GM12878 (cell line): ENCODE measurements around the gene MCOLN3. TPM values are rescaled to one million over a fixed set of nuclear protein-coding genes. Genes with fewer than 3 reads are reported as not detected.
A peak's percentile ranks its signal among the peaks of the same experiment; 100 is the strongest.

Source experiments
- ATF7 ChIP-seq: fragments of 450-650 bp; IDR thresholded peaks from 2 replicates; pipeline ENCODE4 v1.6.1; 2016; ENCODE audit warnings: low read depth, mild to moderate bottlenecking
- CEBPB ChIP-seq, 2 experiments: fragments of 150-350 bp in 1 of 2; IDR thresholded peaks; 2 replicates each; pipeline ENCODE4 v1.6.1; 2012 to 2014; ENCODE audit warnings: low read depth in 2 of 2, low read length in 2 of 2, borderline replicate concordance in 1 of 2, inconsistent platforms in 1 of 2
- CREB1 ChIP-seq: IDR thresholded peaks from 2 replicates; pipeline ENCODE4 v1.6.1; 2012; ENCODE audit warnings: low read depth, mild to moderate bottlenecking, inconsistent platforms
- DPF2 ChIP-seq: fragments of 450-650 bp; IDR thresholded peaks from 2 replicates; pipeline ENCODE4 v1.6.1; 2017; ENCODE audit warnings: mild to moderate bottlenecking
- EGR1 ChIP-seq, 2 experiments: IDR thresholded peaks; 1 replicate in 1 of 2; 2 replicates in 1 of 2; pipeline ENCODE4 v1.6.1; 2011 to 2012; ENCODE audit warnings: low read depth in 2 of 2, low read length in 2 of 2, borderline replicate concordance in 1 of 2, mild to moderate bottlenecking in 1 of 2, moderate library complexity in 1 of 2
- EP300 ChIP-seq, 2 experiments: fragments of 150-350 bp in 1 of 2; IDR thresholded peaks; 2 replicates each; pipeline ENCODE4 v1.6.1; 2011 to 2012; ENCODE audit warnings: low read depth in 2 of 2, low read length in 2 of 2, borderline replicate concordance in 1 of 2, improper control_type of control experiment in 1 of 2, inconsistent platforms in 1 of 2; ENCODE audit not compliant: control insufficient read depth in 1 of 2
- ETV6 ChIP-seq, 2 experiments: fragments of 450-650 bp in 1 of 2; IDR thresholded peaks in 1 of 2; conservative IDR thresholded peaks in 1 of 2; 2 replicates each; pipeline ENCODE4 v1.6.1; 2014; ENCODE audit warnings: antibody characterized with exemption in 1 of 2, borderline replicate concordance in 1 of 2, low read depth in 1 of 2, mild to moderate bottlenecking in 1 of 2, moderate library complexity in 1 of 2
- GABPA ChIP-seq: IDR thresholded peaks from 2 replicates; pipeline ENCODE4 v1.6.1; 2014; ENCODE audit warnings: antibody characterized with exemption, low read depth, mild to moderate bottlenecking, inconsistent platforms
- JUNB ChIP-seq: IDR thresholded peaks from 2 replicates; pipeline ENCODE4 v1.6.1; 2016; ENCODE audit warnings: antibody characterized with exemption, mild to moderate bottlenecking
- MTA2 ChIP-seq: fragments of 450-650 bp; IDR thresholded peaks from 2 replicates; pipeline ENCODE4 v1.6.1; 2016; ENCODE audit warnings: low read depth, mild to moderate bottlenecking, moderate library complexity
- MTA3 ChIP-seq: IDR thresholded peaks from 2 replicates; pipeline ENCODE4 v1.6.1; 2012; ENCODE audit warnings: low read length, inconsistent platforms, borderline replicate concordance
- PAX5 ChIP-seq: IDR thresholded peaks from 2 replicates; pipeline ENCODE4 v1.6.1; 2011; ENCODE audit warnings: low read depth, low read length, borderline replicate concordance
- POLR2AphosphoS5 ChIP-seq: IDR thresholded peaks from 2 replicates; pipeline ENCODE4 v1.6.1; 2011; ENCODE audit warnings: mild to moderate bottlenecking, low read length, inconsistent platforms
- RAD21 ChIP-seq: IDR thresholded peaks from 2 replicates; pipeline ENCODE4 v1.6.1; 2011; ENCODE audit warnings: mild to moderate bottlenecking, low read depth, low read length, moderate library complexity; ENCODE audit not compliant: insufficient read depth
- RBBP5 ChIP-seq: fragments of 200-600 bp; sonication (generic); conservative IDR thresholded peaks from 2 replicates; pipeline ENCODE4 v1.6.1; 2016
- RUNX3 ChIP-seq: IDR thresholded peaks from 2 replicates; pipeline ENCODE4 v1.6.1; 2012; ENCODE audit warnings: low read length, inconsistent platforms
- SPI1 ChIP-seq: IDR thresholded peaks from 2 replicates; pipeline ENCODE4 v1.6.1; 2011; ENCODE audit warnings: low read depth, mild to moderate bottlenecking, low read length, moderate library complexity, borderline replicate concordance; ENCODE audit not compliant: insufficient read depth
- STAT3 ChIP-seq: IDR thresholded peaks from 2 replicates; pipeline ENCODE4 v1.6.1; 2011; ENCODE audit warnings: low read depth, low read length, improper control_type of control experiment
- TBL1XR1 ChIP-seq: IDR thresholded peaks from 2 replicates; pipeline ENCODE4 v1.6.1; 2012; ENCODE audit warnings: low read depth, low read length, improper control_type of control experiment
- TCF7 ChIP-seq: IDR thresholded peaks from 2 replicates; pipeline ENCODE4 v1.6.1; 2014; ENCODE audit warnings: antibody characterized with exemption, borderline replicate concordance
- polyA plus RNA-seq, 11 experiments: library from polyadenylated mRNA; depleted of rRNA in 4 of 11; unstranded in 6 of 11; stranded (reverse) in 5 of 11; fragments of >200 nt; fragmentation: Nextera tagmentation in 4 of 11; fragmentation: Illumina TruSeq in 1 of 11; extraction: Ambion mirVana in 4 of 11; extraction: Trizol in 1 of 11; gene quantifications; 1 replicate in 1 of 11; 2 replicates in 10 of 11; pipeline versions ENCODE4 v1.2.1 to v1.2.3, GENCODE V29; 2011 to 2016; ENCODE audit warnings: inconsistent platforms in 2 of 11, missing spikeins in 2 of 11, low read depth in 1 of 11
- total RNA-seq, 4 experiments: library from RNA; depleted of rRNA in 3 of 4; stranded (reverse); fragments of >200 nt in 3 of 4; fragmentation: Illumina TruSeq in 1 of 4; extraction: Trizol in 1 of 4; gene quantifications; 2 replicates each; pipeline versions ENCODE4 v1.2.1 to v1.2.3, GENCODE V29; 2013 to 2021
- TF ChIP-seq, protein P1 (sequence below): IDR thresholded peaks from 2 replicates; pipeline ENCODE4 v1.6.1; 2011; ENCODE audit warnings: mild to moderate bottlenecking, low read depth, low read length, moderate library complexity; ENCODE audit not compliant: insufficient replicate concordance
- TF ChIP-seq, protein P2 (sequence below): fragments of 450-650 bp; IDR thresholded peaks from 2 replicates; pipeline ENCODE4 v1.6.1; 2017; ENCODE audit warnings: mild to moderate bottlenecking, moderate library complexity
- TF ChIP-seq, protein P3 (sequence below): fragments of 450-650 bp; IDR thresholded peaks from 2 replicates; pipeline ENCODE4 v1.6.1; 2016; ENCODE audit warnings: mild to moderate bottlenecking

Gene MCOLN3
- total and polyA plus RNA-seq, 10 of the 15 experiments (the other 5 are each of a cell fraction or from before 2014, with no cell fraction given), result 0.48 to 7.4 (median 3.8) TPM

DNA sequence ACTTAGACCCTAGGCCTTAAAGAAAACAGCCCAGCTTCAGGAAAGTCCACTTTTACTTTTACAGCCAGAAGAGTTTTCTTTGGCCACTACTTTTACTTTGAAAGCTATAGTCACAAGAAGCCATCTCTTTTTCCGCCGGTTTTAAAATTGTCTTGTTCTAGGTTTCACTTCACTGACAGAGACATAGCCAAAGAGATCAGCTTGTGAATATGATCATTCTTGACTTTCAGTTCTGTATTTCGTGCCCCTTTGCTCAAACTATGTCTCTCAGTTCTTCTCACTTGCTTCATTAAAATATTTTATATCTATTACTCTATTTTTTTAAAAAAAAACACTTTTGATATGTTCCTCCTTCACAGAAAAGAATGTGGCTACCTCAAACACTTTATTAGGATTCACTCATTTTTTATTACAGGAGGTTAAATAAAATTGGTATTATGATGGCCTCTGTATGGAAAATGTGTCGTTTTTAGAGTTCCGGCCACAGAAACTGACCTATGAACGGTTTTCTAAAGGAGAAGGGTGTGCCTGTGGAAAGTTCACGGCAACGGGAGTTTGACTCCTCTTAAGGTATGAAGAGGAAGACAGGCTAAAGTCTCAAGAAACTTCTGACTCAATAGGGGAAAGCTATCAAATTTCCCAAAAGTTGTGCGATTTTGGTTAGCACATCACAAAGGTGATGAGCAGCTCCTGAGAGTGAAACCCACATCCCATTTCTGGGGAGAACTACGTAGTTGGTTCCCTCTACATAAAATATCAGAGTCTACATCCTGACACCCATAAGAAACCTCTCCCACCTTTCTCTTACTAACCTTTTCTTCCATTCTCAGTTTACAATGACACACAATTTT is 52.6 kb downstream of the MCOLN3 start (continued):
- TF ChIP-seq, protein P1, sequence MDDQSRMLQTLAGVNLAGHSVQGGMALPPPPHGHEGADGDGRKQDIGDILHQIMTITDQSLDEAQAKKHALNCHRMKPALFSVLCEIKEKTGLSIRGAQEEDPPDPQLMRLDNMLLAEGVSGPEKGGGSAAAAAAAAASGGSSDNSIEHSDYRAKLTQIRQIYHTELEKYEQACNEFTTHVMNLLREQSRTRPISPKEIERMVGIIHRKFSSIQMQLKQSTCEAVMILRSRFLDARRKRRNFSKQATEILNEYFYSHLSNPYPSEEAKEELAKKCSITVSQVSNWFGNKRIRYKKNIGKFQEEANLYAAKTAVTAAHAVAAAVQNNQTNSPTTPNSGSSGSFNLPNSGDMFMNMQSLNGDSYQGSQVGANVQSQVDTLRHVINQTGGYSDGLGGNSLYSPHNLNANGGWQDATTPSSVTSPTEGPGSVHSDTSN, result no peak
- peak; percentile 66 for TF ChIP-seq MTA2
- peak; percentile 51; the same call in 1 of the 2 replicates for TF ChIP-seq ATF7
- no peak for TF ChIP-seq RBBP5
- no peak for TF ChIP-seq EGR1 (IDR thresholded peaks at IDR 0.05; ENCODE audit: borderline replicate concordance in 1 of 2, low read depth in 2 of 2, low read length in 2 of 2)
- no peak for TF ChIP-seq STAT3
- TF ChIP-seq POLR2AphosphoS5, result peak; percentile 63
- TF ChIP-seq, protein P2, sequence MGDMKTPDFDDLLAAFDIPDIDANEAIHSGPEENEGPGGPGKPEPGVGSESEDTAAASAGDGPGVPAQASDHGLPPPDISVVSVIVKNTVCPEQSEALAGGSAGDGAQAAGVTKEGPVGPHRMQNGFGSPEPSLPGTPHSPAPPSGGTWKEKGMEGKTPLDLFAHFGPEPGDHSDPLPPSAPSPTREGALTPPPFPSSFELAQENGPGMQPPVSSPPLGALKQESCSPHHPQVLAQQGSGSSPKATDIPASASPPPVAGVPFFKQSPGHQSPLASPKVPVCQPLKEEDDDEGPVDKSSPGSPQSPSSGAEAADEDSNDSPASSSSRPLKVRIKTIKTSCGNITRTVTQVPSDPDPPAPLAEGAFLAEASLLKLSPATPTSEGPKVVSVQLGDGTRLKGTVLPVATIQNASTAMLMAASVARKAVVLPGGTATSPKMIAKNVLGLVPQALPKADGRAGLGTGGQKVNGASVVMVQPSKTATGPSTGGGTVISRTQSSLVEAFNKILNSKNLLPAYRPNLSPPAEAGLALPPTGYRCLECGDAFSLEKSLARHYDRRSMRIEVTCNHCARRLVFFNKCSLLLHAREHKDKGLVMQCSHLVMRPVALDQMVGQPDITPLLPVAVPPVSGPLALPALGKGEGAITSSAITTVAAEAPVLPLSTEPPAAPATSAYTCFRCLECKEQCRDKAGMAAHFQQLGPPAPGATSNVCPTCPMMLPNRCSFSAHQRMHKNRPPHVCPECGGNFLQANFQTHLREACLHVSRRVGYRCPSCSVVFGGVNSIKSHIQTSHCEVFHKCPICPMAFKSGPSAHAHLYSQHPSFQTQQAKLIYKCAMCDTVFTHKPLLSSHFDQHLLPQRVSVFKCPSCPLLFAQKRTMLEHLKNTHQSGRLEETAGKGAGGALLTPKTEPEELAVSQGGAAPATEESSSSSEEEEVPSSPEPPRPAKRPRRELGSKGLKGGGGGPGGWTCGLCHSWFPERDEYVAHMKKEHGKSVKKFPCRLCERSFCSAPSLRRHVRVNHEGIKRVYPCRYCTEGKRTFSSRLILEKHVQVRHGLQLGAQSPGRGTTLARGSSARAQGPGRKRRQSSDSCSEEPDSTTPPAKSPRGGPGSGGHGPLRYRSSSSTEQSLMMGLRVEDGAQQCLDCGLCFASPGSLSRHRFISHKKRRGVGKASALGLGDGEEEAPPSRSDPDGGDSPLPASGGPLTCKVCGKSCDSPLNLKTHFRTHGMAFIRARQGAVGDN, result no peak
- TF ChIP-seq, protein P3, sequence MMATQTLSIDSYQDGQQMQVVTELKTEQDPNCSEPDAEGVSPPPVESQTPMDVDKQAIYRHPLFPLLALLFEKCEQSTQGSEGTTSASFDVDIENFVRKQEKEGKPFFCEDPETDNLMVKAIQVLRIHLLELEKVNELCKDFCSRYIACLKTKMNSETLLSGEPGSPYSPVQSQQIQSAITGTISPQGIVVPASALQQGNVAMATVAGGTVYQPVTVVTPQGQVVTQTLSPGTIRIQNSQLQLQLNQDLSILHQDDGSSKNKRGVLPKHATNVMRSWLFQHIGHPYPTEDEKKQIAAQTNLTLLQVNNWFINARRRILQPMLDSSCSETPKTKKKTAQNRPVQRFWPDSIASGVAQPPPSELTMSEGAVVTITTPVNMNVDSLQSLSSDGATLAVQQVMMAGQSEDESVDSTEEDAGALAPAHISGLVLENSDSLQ, result peak; percentile 22; the same call in 1 of the 2 replicates
- TF ChIP-seq CREB1, result 0 out of 2 replicates have a peak, but pooled peaks have one; percentile 56
- TF ChIP-seq DPF2, result 0 out of 2 replicates have a peak, but pooled peaks have one; percentile 30
- TF ChIP-seq EP300 (IDR thresholded peaks at IDR 0.05; ENCODE audit: borderline replicate concordance in 1 of 2, control insufficient read depth in 1 of 2, low read depth in 2 of 2, low read length in 2 of 2), result peak; percentile 35 to 63; a peak in 3 of 4 replicates
- TF ChIP-seq CEBPB (IDR thresholded peaks at IDR 0.05; ENCODE audit: borderline replicate concordance in 1 of 2, low read depth in 2 of 2, low read length in 2 of 2), result no peak
- peak; percentile 39; the same call in 1 of the 2 replicates for TF ChIP-seq PAX5
- TF ChIP-seq TCF7, result 0 out of 2 replicates have a peak, but pooled peaks have one; percentile 31
- TF ChIP-seq JUNB, result peak; percentile 51
- TF ChIP-seq GABPA, result no peak
- TF ChIP-seq ETV6 (conservative IDR thresholded peaks at IDR 0.05 in 1 of 2, IDR thresholded peaks at IDR 0.05 in 1 of 2; ENCODE audit: borderline replicate concordance in 1 of 2, low read depth in 1 of 2), result peak in 1 of 2 experiments; percentile 31; a peak in 1 of 4 replicates
- TF ChIP-seq TBL1XR1, result no peak
- TF ChIP-seq SPI1, result peak; percentile 90
- TF ChIP-seq RUNX3, result peak; percentile 74
- TF ChIP-seq MTA3, result no peak; the same call in 1 of the 2 replicates
- TF ChIP-seq RAD21, result peak; percentile 23; the same call in 1 of the 2 replicates
